ENCODE data around the gene GART. TPM values are rescaled to one million over a fixed set of nuclear protein-coding genes. Genes with fewer than 3 reads are reported as not detected.
A peak's percentile ranks its signal among the peaks of the same experiment; 100 is the strongest.

GART gene
- total RNA-seq (10 to 100 TPM; 20.6 to 37.9 (median 34.4) TPM), polyA plus RNA-seq (10 to 100 TPM; 10.3 to 17.8 TPM)

DNA sequence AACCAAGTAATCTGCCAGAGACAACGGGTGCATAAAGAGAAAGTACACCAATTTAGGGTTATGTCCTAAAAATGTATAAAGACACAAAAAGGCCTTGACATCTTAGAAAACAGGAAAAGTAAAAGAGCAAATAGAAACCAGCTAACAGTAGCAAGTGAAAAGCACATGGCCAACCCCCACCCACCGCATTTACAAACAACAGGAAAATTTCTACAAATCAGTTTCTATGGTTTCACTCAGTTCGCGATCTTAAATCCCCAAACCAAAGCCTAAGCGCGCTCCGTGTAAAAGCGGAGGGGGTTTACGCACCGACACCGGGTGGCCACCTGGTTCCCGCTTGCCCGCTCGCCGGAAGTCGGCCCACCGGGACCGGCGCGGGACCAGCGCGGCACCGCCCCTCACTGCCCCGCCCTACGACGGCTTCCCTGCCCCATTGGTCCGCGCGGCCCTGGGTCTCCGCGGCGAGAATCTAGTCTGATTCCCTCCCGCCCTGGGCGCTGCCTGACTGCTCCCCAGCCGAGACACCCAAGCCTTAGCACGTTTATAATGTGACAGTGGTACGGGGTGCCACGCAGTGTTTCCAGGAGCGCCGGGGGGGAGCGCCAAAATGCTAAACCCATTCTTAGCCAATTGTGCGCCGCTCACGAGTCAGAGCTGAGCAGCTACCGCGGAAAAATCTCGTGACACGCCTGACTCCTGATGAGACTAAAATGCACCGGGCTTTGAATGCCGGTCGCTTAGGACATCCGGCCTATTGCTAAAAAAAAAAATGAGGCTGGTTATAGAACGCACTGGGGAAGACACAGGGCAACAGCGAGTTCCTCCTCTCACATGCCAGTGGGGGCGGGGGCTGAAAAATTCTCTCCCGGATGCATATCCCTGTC, at the start of gene GART:
Gene GART, minus strand, starts transcription at position 362 of the 884 bp plus-strand sequence. CDS start 2,802 bp downstream, outside the sequence.
- 0% methylated on average over 56 of the region's 56 CpGs for WGBS, 2 donors
- no peaks in the 10 kb centered on the region for H3K9me3 ChIP-seq
- TF ChIP-seq, protein P1, sequence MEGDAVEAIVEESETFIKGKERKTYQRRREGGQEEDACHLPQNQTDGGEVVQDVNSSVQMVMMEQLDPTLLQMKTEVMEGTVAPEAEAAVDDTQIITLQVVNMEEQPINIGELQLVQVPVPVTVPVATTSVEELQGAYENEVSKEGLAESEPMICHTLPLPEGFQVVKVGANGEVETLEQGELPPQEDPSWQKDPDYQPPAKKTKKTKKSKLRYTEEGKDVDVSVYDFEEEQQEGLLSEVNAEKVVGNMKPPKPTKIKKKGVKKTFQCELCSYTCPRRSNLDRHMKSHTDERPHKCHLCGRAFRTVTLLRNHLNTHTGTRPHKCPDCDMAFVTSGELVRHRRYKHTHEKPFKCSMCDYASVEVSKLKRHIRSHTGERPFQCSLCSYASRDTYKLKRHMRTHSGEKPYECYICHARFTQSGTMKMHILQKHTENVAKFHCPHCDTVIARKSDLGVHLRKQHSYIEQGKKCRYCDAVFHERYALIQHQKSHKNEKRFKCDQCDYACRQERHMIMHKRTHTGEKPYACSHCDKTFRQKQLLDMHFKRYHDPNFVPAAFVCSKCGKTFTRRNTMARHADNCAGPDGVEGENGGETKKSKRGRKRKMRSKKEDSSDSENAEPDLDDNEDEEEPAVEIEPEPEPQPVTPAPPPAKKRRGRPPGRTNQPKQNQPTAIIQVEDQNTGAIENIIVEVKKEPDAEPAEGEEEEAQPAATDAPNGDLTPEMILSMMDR (IDR thresholded peaks at IDR 0.05): no peak
- peaks cover 0 to 21% (median 6%) of the 10 kb centered on the region in 3 donors for H3K36me3 ChIP-seq
- peaks cover 13 to 39% (median 20%) of the 10 kb centered on the region in 3 donors for H3K4me1 ChIP-seq
- FAIRE-seq (no peak), DNase-seq (peak; percentile 77 to 91 (median 81)), ATAC-seq (peak; percentile 76 to 90 (median 81))
- intact Hi-C loops (cut with DNase I): no loop called here
- H3K27me3 ChIP-seq: no peaks in the 10 kb centered on the region
- peak within 1 kb of the TSS; percentile 38 to 82 (median 74) for H3K4me3 ChIP-seq
- peak within 1 kb of the TSS; percentile 98 to 100 (median 100) for H3K27ac ChIP-seq

DNA sequence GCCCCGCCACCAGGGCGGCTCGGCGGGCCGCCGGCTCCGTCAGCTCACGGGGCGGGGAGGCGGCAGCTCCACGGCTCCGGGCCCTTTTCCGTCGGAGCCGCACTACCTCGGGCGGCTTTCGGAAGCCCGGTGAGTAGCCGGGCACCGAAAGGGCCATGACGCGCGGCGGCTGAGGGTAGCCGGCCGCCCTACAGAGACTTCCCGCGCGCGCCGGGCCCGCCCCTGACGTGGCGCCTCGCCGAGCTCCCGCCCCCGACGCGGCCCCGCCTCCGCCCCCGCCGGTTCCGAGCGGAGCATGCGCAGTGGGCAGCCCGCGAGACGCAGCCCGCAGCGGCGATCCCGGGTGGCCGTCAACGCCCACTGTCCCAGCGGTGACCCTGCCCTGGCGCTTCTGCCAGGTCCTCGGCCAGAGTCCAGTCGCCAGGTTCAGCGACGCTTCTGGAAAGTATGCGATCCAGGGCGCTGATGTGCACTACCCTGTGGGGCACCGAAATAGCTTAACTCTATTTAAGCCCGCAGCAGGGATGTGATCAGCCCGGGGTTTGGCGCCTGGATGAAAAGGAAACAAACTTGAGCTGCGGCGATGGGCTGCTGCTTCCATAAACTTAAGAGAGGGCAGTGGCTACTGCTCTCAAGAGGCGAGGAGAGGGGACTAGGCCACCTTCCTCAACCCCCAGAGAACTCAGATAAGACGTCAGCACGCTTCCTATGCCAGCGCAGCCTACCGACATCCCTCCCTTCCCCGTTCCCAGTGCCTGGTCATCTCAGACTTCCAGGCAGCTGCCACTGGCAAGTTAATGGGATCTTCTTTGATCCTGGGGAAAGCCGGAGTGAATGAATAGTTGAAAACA, 46.8 kb upstream of the GART start, which contains the start of gene DONSON:
Gene DONSON, minus strand, starts transcription at position 200 of the 851 bp plus-strand sequence. Its CDS starts 43 bp downstream, at position 157.
- FAIRE-seq (no peak), DNase-seq (peak; percentile 82 to 99 (median 92)), ATAC-seq (peak; percentile 94 to 99 (median 98))
- 1% methylated on average over 36 to 78 of the region's 78 CpGs for WGBS, 2 donors
- Histone ChIP-seq H3K27ac (peak within 1 kb of the TSS; percentile 73 to 88 (median 80)), H3K27me3 (no peaks in the 10 kb centered on the region), H3K4me1 (peaks cover 0 to 5% (median 4%) of the 10 kb centered on the region in 3 donors), H3K9me3 (no peaks in the 10 kb centered on the region), H3K36me3 (no peaks in the 10 kb centered on the region), H3K4me3 (peak within 1 kb of the TSS; percentile 93 to 98 (median 97))
- TF ChIP-seq, protein P1 (IDR thresholded peaks at IDR 0.05): no peak
- intact Hi-C loops (cut with DNase I): no loop called here

DNA sequence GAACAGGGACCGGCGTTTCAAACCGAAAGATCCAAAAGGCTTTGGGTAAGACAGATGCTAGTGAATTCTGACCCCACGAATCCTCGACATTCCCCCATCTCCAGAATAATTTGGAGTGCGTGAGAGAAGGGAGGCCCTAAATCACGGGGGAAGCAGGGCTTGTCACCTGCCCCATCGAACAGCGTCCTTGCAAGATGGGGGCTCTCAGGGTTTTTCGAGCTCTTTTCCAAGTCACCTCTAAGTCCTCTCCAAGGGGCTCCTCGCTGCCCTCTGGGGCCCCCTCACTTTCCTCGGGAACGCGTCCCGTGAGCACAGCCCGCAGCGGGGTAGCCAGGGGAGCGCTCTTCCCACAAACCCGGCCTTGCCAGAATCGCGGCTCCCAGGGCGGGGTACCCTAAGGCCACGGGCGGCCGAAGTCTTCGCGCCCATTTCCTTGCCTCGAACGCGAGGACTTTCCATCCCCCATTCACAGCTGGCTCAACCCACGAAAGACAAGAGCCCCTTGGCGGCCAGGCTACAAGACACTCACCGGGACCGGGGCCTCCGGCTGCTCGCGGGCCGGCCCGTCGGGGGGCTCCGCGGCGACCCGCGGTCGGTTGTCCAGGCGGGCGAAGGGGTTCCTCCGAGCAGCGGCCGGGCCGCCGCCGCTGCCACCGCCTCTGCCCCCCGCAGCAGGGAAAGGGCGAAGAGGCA, 46.0 kb upstream of the GART start:
- H3K27me3 ChIP-seq: no peaks in the 10 kb centered on the region
- peaks cover 0 to 5% (median 4%) of the 10 kb centered on the region in 3 donors for H3K4me1 ChIP-seq
- FAIRE-seq (no peak), DNase-seq (peak in 4 of 6 donors; percentile 30 to 79 (median 58)), ATAC-seq (peak; percentile 23 to 37 (median 28))
- peak overlapping the region; percentile 73 to 88 (median 80) for H3K27ac ChIP-seq
- no peaks in the 10 kb centered on the region for H3K9me3 ChIP-seq
- H3K4me3 ChIP-seq: peak overlapping the region; percentile 93 to 98 (median 97)
- TF ChIP-seq, protein P1 (IDR thresholded peaks at IDR 0.05): no peak
- 1% methylated on average over 51 to 57 of the region's 57 CpGs for WGBS, 2 donors
- intact Hi-C loops (cut with DNase I): no loop called here
- H3K36me3 ChIP-seq: no peaks in the 10 kb centered on the region

DNA sequence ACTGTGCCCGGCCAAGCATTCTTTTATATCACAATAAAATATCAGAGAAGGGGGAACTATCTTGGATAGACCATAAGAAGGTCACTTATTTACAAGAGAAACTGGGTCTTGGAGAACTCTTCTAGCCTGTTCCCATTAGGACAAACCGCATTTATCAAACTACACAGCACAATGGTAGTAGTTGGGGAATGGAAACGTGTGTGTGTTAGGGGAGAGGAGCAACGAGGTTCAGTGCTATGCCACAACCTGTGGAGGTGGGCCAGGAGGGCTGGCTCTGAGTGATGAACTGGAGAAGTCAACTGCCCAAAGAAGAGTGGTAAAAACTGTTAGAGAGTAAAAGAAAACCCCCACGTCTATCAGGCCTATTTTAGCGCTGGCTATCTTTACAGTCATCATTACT, 45.0 kb upstream of the GART start:
- TF ChIP-seq, protein P1 (IDR thresholded peaks at IDR 0.05): no peak
- intact Hi-C loops (cut with DNase I): no loop called here
- Histone ChIP-seq H3K9me3 (no peaks in the 10 kb centered on the region), H3K4me3 (no peak overlapping the region), H3K27ac (no peak overlapping the region), H3K27me3 (no peaks in the 10 kb centered on the region), H3K4me1 (peaks cover 0 to 5% (median 4%) of the 10 kb centered on the region in 3 donors), H3K36me3 (no peaks in the 10 kb centered on the region)
- 74 to 78% methylated on average over 6 of the region's 6 CpGs for WGBS, 2 donors
- FAIRE-seq: no peak
- no peak for ATAC-seq
- no peak for DNase-seq
